Trophoblast cell (in vitro differentiated cells and primary cell): ENCODE results near the gene CHST9.

Source experiments
- DNase-seq, 2 donors: peaks; one replicate each; pipeline ENCODE4 v3.0.0-alpha.2; 2016
- H2AFZ ChIP-seq: 2 replicates; pipeline ENCODE4 v1.6.1; 2013; ENCODE audit warnings: low read length, moderate library complexity, mild to moderate bottlenecking; ENCODE audit not compliant: insufficient read depth, poor library complexity
- H2AK5ac ChIP-seq: 2 replicates; pipeline ENCODE4 v1.6.1; 2013; ENCODE audit warnings: mild to moderate bottlenecking, low read length
- H2BK120ac ChIP-seq: 2 replicates; pipeline ENCODE4 v1.6.1; 2013; ENCODE audit warnings: low read length, mild to moderate bottlenecking, moderate library complexity; ENCODE audit not compliant: insufficient read depth, poor library complexity
- H2BK12ac ChIP-seq: 2 replicates; pipeline ENCODE4 v1.6.1; 2013; ENCODE audit warnings: mild to moderate bottlenecking, low read length, moderate library complexity
- H2BK5ac ChIP-seq: 2 replicates; pipeline ENCODE4 v1.6.1; 2013; ENCODE audit warnings: low read length, low read depth, moderate library complexity, mild to moderate bottlenecking; ENCODE audit not compliant: poor library complexity
- H3K14ac ChIP-seq: 2 replicates; pipeline ENCODE4 v1.6.1; 2013; ENCODE audit warnings: mild to moderate bottlenecking, low read length
- H3K18ac ChIP-seq: 2 replicates; pipeline ENCODE4 v1.6.1; 2013; ENCODE audit warnings: mild to moderate bottlenecking, low read length
- H3K23ac ChIP-seq: 2 replicates; pipeline ENCODE4 v1.6.1; 2013; ENCODE audit warnings: low read length
- H3K27ac ChIP-seq: 2 replicates; pipeline ENCODE4 v1.5.1; 2013; ENCODE audit warnings: low read depth, mild to moderate bottlenecking, inconsistent platforms, low read length, moderate library complexity
- H3K27me3 ChIP-seq: 2 replicates; pipeline ENCODE4 v1.6.1; 2013; ENCODE audit warnings: inconsistent platforms, mild to moderate bottlenecking, low read length, moderate library complexity; ENCODE audit not compliant: insufficient read depth
- H3K36me3 ChIP-seq, 2 experiments: 1 replicate in 1 of 2; 2 replicates in 1 of 2; pipeline ENCODE4 v1.6.1; 2013; ENCODE audit warnings: low read length in 2 of 2, mild to moderate bottlenecking in 2 of 2, moderate library complexity in 1 of 2; ENCODE audit not compliant: insufficient read depth in 2 of 2, control insufficient read depth in 1 of 2
- H3K4ac ChIP-seq: 2 replicates; pipeline ENCODE4 v1.6.1; 2013; ENCODE audit warnings: low read depth, mild to moderate bottlenecking, low read length, moderate library complexity
- H3K4me1 ChIP-seq, 2 experiments: 1 replicate in 1 of 2; 2 replicates in 1 of 2; pipeline ENCODE4 v1.6.1; 2013; ENCODE audit warnings: low read length in 2 of 2, mild to moderate bottlenecking in 2 of 2, moderate library complexity in 1 of 2; ENCODE audit not compliant: insufficient read depth in 2 of 2, control insufficient read depth in 1 of 2
- H3K4me2 ChIP-seq: 2 replicates; pipeline ENCODE4 v1.6.1; 2013; ENCODE audit warnings: inconsistent platforms, mild to moderate bottlenecking, low read length, moderate library complexity
- H3K4me3 ChIP-seq: 2 replicates; pipeline ENCODE4 v1.5.1; 2013; ENCODE audit warnings: mild to moderate bottlenecking, low read depth, low read length, inconsistent platforms
- H3K79me1 ChIP-seq: one replicate; pipeline ENCODE4 v1.6.1; 2013; ENCODE audit warnings: low read length
- H3K79me2 ChIP-seq: 2 replicates; pipeline ENCODE4 v1.6.1; 2013; ENCODE audit warnings: low read length, mild to moderate bottlenecking; ENCODE audit not compliant: control insufficient read depth, insufficient read depth, poor library complexity
- H3K9ac ChIP-seq: 2 replicates; pipeline ENCODE4 v1.6.1; 2013; ENCODE audit warnings: mild to moderate bottlenecking, low read length
- H3K9me3 ChIP-seq: 2 replicates; pipeline ENCODE4 v1.6.1; 2013; ENCODE audit warnings: low read depth, mild to moderate bottlenecking, control low read depth, inconsistent platforms, low read length; ENCODE audit not compliant: insufficient read depth
- H4K12ac ChIP-seq: 2 replicates; pipeline ENCODE4 v1.6.1; 2013; ENCODE audit warnings: low read depth, mild to moderate bottlenecking, low read length, moderate library complexity
- H4K8ac ChIP-seq: 2 replicates; pipeline ENCODE4 v1.6.1; 2013; ENCODE audit warnings: low read depth, mild to moderate bottlenecking, low read length, moderate library complexity
- H4K91ac ChIP-seq: one replicate; pipeline ENCODE4 v1.6.1; 2013; ENCODE audit warnings: low read depth, mild to moderate bottlenecking, low read length, moderate library complexity
- WGBS: extraction: QIAGEN DNeasy Blood & Tissue Kit; methylation state at CpG from one replicate; pipeline ENCODE4 v1.1.7; 2013; ENCODE audit warnings: missing lambda C conversion rate; ENCODE audit not compliant: insufficient read length, insufficient coverage; ENCODE audit errors: extremely low coverage; 5-methylcytosine and 5-hydroxymethylcytosine counted together

CHST9 gene

GRCh38 chr18:26920644-26921043 is 264.5 kb downstream of the CHST9 start:
- Histone ChIP-seq H2AFZ (no peak overlapping the region), H3K4me1 (no peaks in the 10 kb centered on the region), H3K79me1 (no peaks in the 10 kb centered on the region), H3K79me2 (no peaks in the 10 kb centered on the region), H3K18ac (no peak overlapping the region), H3K36me3 (no peaks in the 10 kb centered on the region), H3K4ac (no peak overlapping the region), H2BK12ac (no peak overlapping the region), H3K4me3 (no peak overlapping the region), H3K23ac (no peak overlapping the region), H2AK5ac (no peak overlapping the region), H2BK120ac (no peak overlapping the region), H4K8ac (no peak overlapping the region), H3K4me2 (no peak overlapping the region), H3K9ac (no peak overlapping the region), H2BK5ac (no peak overlapping the region), H3K9me3 (no peaks in the 10 kb centered on the region), H3K27ac (no peak overlapping the region), H4K91ac (no peak overlapping the region), H4K12ac (no peak overlapping the region), H3K27me3 (no peaks in the 10 kb centered on the region), H3K14ac (no peak overlapping the region)
- WGBS = no CpG with 5 or more reads among the region's 4 CpGs
- DNase-seq = no peak

- Histone ChIP-seq H3K79me2 (no peaks in the 10 kb centered on the region), H2BK5ac (no peak overlapping the region), H3K27ac (no peak overlapping the region), H3K4me1 (no peaks in the 10 kb centered on the region), H3K4me3 (no peak overlapping the region), H3K27me3 (no peaks in the 10 kb centered on the region), H3K23ac (no peak overlapping the region), H4K8ac (no peak overlapping the region), H2AFZ (no peak overlapping the region), H3K4me2 (no peak overlapping the region), H4K12ac (no peak overlapping the region), H3K9me3 (no peaks in the 10 kb centered on the region), H2BK12ac (no peak overlapping the region), H3K18ac (no peak overlapping the region), H3K36me3 (no peaks in the 10 kb centered on the region), H3K79me1 (no peaks in the 10 kb centered on the region), H4K91ac (no peak overlapping the region), H3K4ac (no peak overlapping the region), H3K14ac (no peak overlapping the region), H3K9ac (no peak overlapping the region), H2BK120ac (no peak overlapping the region), H2AK5ac (no peak overlapping the region)
- no CpG with 5 or more reads among the region's 1 CpG for WGBS
- DNase-seq = no peak
Observed at GRCh38 chr18:26919627-26920026, 265.5 kb downstream of the CHST9 start.

- no peaks in the 10 kb centered on the region for H3K9me3 ChIP-seq
- no peak overlapping the region for H2BK12ac ChIP-seq
- H3K4me2 ChIP-seq = no peak overlapping the region
- H3K4ac ChIP-seq = no peak overlapping the region
- H4K91ac ChIP-seq = no peak overlapping the region
- no peaks in the 10 kb centered on the region for H3K4me1 ChIP-seq
- no peaks in the 10 kb centered on the region for H3K36me3 ChIP-seq
- no peak overlapping the region for H2AK5ac ChIP-seq
- H2BK5ac ChIP-seq = no peak overlapping the region
- no peak for DNase-seq
- H3K18ac ChIP-seq = no peak overlapping the region
- no peak overlapping the region for H3K14ac ChIP-seq
- no peak overlapping the region for H3K27ac ChIP-seq
- no peak overlapping the region for H3K4me3 ChIP-seq
- H3K79me1 ChIP-seq = no peaks in the 10 kb centered on the region
- H3K79me2 ChIP-seq = no peaks in the 10 kb centered on the region
- no peak overlapping the region for H3K9ac ChIP-seq
- H4K8ac ChIP-seq = no peak overlapping the region
- no peak overlapping the region for H3K23ac ChIP-seq
- H2BK120ac ChIP-seq = no peak overlapping the region
- WGBS = no CpG with 5 or more reads among the region's 2 CpGs
- no peaks in the 10 kb centered on the region for H3K27me3 ChIP-seq
- H2AFZ ChIP-seq = no peak overlapping the region
- no peak overlapping the region for H4K12ac ChIP-seq
Observed at GRCh38 chr18:26919201-26919600, 265.9 kb downstream of the CHST9 start.

- no peak overlapping the region for H2BK12ac ChIP-seq
- H3K79me2 ChIP-seq = no peaks in the 10 kb centered on the region
- H4K12ac ChIP-seq = no peak overlapping the region
- no peak overlapping the region for H2BK5ac ChIP-seq
- no peak overlapping the region for H3K4me3 ChIP-seq
- no peak overlapping the region for H3K4me2 ChIP-seq
- H3K18ac ChIP-seq = no peak overlapping the region
- H2AK5ac ChIP-seq = no peak overlapping the region
- no peaks in the 10 kb centered on the region for H3K4me1 ChIP-seq
- H3K9ac ChIP-seq = no peak overlapping the region
- H3K14ac ChIP-seq = no peak overlapping the region
- no peak overlapping the region for H3K4ac ChIP-seq
- H4K91ac ChIP-seq = no peak overlapping the region
- no CpG with 5 or more reads among the region's 4 CpGs for WGBS
- H3K79me1 ChIP-seq = no peaks in the 10 kb centered on the region
- no peaks in the 10 kb centered on the region for H3K36me3 ChIP-seq
- no peak overlapping the region for H2BK120ac ChIP-seq
- H3K27ac ChIP-seq = no peak overlapping the region
- no peaks in the 10 kb centered on the region for H3K9me3 ChIP-seq
- no peak overlapping the region for H2AFZ ChIP-seq
- no peak for DNase-seq
- H3K27me3 ChIP-seq = no peaks in the 10 kb centered on the region
- H4K8ac ChIP-seq = no peak overlapping the region
- no peak overlapping the region for H3K23ac ChIP-seq
Observed at GRCh38 chr18:26911840-26912239, 273.3 kb downstream of the CHST9 start.
